ENCODE results near the gene NME3.
"Not testable (repeated sequence)": the region's sequence is repeated elsewhere in the genome, so short reads cannot be mapped to it uniquely, and the experiment has no call there.

The NME3 gene

DNA sequence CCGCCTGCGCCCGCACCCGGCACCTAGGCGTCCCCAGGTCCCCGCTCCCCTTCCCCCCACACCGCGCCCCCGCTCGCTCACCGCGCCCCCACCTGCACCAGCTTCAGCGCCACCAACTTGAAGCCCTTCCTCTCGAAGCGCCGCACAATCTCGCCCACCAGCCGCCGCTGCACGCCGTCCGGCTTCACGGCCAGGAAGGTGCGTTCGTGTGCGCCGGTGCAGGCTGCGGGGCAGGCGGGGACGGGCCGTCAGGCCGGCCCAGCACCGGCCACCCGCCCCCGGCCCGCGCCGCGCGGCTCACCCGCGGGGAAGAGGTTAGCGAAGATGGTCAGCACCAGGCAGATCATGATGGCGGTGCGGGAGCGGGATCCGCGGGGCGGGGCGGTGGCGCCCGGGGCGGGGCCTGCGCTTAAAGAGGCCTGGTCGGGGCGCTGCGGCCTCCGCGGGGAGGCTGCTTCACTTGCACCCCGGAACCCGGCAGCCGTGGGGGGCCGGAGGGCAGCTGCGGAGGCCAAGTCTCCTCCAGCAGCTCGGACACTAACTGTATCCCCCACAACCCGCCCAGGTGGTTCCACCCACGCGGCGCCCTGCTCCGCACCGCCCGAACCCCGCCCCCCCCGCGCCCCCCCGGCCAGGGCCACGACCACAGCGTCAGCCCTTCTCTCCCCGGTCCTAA, at the start of gene NME3:
TSS of gene NME3 (minus strand) at position 356 of the 676 bp plus-strand sequence. CDS start at position 347, 9 bp downstream.
- DNase-seq (ENCODE audit: low spot score) = peak; percentile 78

DNA sequence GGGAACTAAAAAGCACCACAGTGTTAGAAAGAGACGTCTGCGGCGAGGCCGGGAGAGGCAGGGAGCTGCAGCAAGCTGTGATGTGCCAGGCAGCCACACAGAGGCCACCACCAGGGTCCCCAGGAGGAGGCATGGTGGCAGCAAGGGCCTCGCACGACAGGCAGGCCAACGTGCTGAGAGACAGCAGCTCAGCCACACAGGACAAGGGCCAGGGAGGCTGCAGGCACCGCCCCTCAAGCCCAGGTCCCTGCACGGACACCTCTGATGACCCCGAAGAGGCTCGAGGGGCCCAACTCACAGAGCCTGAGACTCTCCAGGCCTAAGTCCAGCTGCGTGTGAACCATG, 49.6 kb upstream of the NME3 start:
- DNase-seq (ENCODE audit: low spot score) = no peak

DNA sequence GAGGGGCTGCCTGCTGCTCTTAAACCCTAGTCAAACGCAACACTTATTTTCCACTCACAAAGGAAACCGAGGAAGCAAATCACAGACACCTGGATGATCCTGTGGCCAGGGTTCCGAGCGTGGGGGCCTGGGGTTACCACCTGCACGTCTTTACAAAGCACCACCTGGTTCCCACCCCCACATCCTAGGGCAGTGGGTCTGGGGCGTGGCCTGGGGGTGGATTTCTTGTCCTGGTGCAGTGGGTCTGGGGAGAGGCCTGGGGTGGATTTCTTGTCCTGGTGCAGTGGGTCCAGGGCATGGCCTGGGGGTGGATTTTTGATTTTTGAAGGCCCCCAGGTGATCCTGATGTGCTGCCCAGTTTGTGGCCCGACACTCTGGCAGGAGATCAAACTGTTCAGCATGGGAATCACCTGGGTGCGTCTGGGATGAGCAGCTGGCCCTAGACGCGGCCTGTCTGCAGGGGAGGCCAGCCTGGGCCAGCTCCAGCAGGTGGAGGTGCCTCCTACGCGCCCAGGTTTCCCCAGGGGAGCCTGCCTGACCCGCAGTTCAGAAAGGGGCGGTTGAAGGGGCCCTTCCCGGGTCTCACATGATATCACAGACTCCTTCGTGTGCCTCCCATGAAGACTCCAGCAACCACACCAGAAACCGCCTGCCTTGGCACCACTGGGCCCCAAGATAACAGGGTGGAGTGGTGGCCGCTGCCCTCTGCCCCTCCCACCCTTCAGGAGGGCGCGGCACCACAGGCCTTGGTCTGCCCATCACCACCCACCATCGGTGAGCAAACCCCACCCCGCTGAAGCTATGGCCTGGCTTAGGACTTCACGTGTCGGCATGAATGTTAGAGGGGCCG, 49.0 kb upstream of the NME3 start:
- DNase-seq (ENCODE audit: low spot score) = no peak

DNA sequence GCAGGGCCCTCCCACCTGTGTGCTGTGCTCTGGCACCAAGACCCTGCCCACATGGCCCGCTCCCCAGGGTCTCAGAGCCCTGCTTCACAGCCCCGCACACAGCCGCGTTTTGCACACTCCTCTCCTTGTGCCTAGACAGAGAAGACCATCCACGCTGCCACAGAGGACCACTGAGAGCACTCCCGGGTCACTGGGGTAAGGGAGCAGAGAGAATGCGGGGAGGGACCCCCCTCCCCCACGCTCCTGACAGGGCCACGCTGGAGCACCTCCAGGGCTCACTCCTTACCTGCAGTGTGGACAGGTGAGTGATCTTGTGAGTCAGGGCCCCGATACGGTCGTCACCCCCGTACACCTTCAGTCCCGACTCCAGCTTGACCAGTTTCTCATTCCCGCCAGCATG, 48.3 kb upstream of the NME3 start:
- no peak for DNase-seq (ENCODE audit: low spot score)

DNA sequence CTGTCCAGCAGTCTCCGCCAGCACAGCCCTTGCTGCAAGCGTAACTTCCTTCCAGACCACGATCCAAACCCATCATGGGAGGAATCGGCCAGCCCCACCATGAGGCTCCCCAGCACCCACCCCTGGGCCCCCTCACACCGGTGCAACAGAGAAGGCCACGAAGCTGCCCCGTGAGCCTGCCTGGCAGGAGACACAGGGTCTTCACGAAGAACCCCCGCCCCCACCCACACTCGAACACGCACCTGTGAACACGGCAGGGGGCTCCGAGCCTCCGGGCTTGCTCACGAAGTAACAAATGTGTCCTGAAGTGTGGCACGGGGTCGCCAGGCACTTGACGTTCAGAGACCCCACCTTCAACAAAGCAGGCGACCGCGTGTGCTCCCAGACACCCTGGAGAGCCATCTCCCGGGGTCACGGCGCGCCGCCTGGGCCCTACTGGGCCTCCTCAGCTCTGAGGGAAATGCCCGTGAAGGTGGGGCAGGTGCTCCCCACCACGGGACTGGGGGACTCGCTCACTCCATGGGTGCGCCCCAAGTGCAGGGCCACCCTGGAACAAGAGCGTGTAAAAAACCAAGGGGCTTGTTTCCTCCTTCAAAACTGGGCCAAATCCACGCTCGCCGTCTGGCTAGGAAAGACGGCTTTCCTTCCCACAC, 47.7 kb upstream of the NME3 start:
- DNase-seq (ENCODE audit: low spot score) = no peak

DNA sequence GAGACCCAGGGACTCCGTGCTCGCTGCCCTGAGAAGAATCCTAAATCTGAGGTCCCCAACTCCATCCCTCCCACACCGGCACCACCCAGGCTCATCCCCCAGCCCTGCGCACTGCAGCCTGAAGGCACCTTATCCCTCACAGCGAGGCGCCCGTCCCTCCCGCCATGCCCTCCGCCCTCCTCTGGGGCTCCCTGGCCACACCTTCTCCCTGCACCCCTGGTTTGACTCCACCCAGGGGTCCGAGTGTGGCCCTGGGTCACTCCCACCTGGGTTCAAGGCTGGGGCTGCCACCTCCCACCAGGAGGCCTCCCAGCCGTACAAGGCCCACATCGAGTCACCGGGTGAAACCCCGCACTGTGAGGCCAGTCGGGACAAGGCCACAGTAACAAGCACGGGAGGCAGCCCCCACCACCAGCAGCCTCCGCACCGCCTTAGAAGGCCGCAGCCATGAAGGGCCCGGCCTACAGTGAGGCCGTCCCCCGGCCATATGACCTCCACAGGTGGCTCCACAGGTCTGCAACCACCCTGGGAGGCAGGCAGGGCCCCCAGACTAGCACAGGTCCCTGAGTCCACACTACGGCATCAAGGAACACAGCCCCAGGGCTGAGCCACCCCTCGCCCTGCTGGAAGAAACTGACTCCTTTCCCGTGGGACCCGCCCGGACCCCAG, 47.0 kb upstream of the NME3 start:
- DNase-seq (ENCODE audit: low spot score) = no peak

DNA sequence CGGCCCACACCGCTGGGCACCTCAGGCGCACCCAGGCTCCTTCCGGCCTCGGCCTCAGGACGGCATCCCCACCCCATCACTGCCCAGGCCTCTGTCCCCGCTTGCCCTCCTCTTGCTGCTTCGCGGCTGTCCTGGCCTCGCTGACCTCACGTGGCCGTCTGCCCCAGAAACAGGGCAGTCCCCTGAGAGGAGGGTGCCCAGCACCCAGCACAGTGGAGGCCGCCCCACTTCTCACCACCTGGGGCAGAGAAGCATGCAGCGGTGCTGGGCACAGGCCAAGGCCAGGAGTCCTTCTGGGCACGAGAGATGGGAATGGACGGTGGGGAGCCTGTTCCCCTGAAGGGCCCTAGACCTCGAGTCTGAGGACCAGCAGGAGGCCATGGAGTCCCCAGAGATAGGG, 46.4 kb upstream of the NME3 start:
- no peak for DNase-seq (ENCODE audit: low spot score)

DNA sequence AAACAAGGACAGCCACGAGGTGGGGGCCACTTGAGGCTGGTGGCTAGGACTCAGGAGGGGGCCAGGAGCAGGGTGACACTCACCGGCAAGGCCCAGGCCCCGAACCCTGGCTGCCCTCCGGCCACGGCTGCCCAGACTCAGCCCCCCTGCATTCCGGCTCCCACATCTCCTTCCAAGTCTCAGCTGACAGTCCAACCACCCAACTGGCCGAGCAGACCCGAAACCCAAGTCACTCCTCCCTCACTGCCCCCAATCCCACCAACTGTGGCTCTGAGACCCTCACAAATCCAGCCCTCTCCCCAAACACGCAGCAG, 45.9 kb upstream of the NME3 start:
- DNase-seq (ENCODE audit: low spot score) = no peak

DNA sequence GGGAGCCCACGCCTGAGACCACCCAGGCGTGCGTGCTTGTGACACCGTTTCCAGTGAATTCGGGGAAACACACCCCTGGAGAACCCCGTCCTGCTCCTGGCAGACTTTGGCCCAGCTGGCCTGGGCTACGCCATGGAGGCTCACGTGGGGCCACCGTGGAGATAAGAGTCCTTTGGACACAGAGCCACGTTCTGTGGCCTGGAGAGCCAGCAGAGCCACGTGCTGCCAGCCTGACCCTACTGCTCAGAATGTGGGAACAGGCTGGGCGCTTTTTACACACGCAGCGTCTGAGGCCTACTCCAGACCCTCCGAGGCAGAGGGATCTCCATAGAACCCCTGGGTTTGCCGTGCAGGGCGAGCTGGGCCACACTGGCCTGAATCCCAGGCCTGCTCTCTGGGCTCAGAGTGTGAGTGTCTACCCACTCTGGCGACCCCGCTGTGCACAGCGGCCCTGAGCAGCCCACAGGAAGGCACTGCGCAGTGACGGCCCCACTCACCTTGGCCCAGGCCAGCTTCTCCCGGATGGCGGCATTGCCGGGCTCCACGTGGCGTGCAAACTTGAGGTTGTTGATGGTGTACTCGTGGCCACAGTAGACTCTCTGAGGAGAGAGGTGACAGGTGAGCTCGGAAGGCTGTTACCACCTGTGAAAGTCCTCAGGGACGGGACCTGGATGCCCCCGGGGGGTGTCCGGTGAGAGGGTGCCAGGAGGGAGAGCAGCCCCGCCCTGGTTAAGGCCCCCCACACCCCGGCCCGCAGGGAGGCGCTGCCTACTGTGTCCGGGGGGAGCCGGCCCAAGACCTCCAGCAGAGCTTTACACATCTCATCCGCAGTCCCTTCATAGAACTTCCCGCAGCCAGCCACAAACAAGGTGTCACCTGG, 45.3 kb upstream of the NME3 start:
- DNase-seq (ENCODE audit: low spot score) = no peak

DNA sequence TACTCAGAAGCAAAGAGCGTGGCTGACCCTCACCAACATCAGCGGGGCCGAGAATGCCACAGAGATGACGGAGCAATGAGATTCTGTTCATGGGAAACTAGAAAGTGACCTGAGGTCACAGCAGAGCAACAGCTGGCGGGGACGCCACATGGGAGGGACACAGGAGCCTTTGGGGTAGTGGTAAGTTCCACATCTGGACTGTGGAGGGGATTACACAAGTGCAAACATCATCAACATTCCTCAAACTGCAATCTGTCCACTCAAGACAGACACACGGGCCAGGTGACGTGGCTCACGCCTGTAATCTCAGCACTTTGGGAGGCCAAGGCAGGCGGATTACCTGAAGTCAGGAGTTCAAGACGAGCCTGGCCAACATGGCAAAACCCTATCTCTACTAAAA, 44.1 kb upstream of the NME3 start:
- DNase-seq (ENCODE audit: low spot score) = no peak

DNA sequence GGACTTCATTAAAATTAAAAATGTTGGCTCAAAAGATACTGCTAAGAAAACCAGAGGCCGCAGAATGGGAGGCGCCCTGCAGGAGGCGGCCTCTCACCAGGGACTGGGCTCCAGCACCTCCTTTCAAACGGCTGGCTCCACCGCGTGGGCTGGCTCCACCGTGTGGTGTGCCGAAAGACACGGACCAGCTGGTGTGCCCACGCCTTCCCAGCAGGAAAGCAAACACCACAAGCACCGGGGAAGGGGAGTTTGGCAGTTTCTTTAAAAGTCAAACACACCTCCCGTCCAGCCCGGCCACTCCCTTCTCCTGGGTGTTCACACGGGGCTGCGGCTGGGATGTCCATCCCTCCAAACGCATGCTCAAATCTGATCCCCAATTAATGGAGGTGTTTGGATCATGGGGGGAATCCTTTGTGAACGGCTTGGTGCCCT, 41.4 kb upstream of the NME3 start:
- DNase-seq (ENCODE audit: low spot score) = peak; percentile 27

DNA sequence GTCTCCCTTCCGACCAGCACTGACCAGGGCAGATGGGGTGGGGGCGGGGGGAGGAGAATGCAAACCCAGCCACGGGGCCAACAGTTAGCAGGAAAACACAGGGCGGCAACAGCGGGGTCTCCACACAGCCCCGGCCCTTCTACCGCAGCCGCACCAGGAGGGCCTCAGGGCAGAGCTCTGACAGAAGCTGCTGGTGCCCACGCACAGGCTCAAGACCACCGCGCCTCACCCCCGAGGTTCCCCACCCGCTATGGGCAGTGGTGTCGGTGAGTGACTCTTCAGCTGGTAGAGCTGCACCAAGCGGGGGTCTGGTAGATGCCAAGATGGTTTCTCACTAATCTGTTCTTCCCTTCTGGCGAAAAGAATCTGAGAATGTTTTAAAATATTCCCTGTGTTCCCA, 39.2 kb upstream of the NME3 start:
- no peak for DNase-seq (ENCODE audit: low spot score)

DNA sequence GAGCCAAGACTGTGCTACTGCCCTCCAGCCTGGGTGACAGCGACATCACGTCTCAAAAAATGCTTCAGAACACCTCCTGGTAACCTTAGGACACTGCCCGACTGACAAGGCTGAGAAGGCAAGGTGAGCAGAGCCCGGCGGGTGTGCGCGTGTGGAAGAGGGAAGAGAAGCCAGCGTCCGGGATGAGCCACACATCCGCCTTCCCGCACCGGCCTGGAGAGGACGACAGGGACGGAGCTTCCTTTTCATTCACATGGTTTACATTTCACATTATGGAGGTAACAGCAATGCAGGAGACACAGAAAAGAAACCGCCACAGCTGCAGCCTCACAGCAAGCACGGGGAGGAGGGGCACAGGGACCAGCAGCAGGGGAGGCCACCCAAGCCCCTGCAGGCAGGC, 38.8 kb upstream of the NME3 start:
- DNase-seq (ENCODE audit: low spot score) = no peak

DNA sequence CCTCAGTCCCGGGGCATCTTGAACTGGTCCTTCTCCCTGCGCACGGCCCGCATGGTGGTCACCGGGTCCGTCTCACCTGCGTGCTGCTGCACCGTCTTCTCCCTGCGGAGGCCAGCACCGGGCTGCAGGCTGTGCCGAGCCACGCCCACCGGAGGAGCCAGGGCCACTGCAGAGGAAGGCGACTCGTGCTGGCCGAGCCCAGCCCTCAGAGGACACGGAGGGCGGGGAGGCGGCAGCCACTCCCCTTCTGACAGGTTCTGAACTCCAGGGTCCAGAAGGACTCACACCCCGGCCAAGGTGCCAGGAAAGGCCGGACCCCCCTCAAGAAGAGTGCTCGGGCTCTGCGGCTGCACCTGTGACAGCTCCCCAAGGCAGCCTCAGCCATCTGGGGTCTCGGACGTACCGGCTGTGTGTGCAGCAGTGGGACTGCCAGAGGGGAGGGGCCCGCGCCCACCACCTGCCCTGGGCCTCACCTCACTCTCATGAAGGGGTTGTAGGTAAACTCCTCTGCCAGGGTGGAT, 38.0 kb upstream of the NME3 start:
- no peak for DNase-seq (ENCODE audit: low spot score)

DNA sequence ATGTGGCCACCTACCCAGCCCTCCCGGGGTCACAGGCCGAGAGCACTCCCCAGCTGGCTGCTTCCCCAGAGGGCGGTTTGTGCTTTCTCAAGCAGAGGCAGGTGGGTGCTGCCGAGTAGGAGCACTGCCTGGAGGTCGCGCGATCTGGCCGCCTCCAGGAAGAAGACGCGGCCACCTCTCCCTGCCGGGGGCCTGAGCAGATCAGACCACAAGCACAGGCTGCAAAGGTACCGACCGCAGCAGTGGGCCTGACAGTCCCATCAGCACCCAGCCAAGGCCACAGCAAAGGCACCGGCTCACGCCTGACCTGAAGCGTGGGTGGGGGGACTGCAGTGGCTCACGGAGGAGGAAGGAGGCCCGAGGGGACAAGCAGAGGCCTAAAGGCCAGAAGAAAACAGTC, 37.3 kb upstream of the NME3 start:
- no peak for DNase-seq (ENCODE audit: low spot score)

DNA sequence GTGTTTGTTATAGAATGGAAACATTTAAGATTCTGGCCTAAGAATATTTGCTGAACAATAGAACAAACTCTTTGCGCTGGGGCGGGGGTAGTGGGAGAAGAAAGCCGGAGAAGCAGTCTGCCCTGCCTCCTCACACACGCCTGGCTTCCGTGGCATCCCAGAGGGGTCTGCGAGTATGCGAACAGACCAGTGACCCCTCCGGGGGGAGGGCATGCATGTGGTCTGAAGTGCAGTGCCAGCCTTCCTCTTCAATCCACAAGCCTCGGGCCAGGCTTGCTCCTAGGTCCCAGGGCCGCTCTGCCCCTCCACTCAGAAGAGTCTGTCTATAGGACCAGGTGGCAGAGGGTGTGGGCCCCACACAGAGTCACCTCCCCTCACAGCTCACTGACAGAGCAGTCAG, 36.3 kb upstream of the NME3 start:
- DNase-seq (ENCODE audit: low spot score) = no peak

DNA sequence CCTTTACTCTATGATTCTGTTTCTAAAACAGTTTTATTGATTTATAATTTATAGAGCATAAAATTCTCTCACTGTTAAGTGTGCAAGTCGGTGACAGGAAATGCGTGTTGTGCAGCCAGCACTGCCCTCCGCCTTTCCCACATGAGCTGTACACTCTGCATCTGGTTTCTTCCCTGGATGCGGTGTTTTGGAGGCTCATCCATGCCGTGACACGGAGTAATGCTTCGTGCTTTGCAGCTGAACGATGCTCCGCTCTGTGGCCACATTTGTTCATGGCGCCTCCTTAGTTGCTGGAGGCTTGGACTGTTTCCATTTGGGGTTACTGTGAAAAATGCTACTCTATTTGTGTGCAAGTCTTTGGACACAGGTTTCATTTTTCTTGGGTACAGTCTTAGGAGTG, 29.4 kb upstream of the NME3 start:
- no peak for DNase-seq (ENCODE audit: low spot score)

DNA sequence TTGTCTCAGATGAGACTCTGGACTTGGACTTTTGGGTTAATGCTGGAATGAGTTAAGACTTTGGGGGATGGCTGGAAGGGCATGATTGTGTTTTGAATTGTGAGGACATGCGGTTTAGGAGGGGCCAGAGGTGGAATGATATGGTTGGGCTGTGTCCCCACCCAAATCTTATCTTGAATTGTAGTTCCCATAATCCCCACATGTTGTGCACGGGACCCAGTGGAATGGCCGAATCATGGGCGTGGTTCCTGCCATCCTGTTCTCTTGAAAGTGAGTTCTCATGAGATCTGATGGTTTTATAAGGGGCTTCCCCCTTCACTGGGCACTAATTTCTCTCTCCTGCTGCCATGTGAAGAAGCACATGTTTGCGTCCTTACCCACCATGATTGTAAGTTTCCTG, 27.9 kb upstream of the NME3 start:
- not testable (repeated sequence) for DNase-seq (ENCODE audit: low spot score)

DNA sequence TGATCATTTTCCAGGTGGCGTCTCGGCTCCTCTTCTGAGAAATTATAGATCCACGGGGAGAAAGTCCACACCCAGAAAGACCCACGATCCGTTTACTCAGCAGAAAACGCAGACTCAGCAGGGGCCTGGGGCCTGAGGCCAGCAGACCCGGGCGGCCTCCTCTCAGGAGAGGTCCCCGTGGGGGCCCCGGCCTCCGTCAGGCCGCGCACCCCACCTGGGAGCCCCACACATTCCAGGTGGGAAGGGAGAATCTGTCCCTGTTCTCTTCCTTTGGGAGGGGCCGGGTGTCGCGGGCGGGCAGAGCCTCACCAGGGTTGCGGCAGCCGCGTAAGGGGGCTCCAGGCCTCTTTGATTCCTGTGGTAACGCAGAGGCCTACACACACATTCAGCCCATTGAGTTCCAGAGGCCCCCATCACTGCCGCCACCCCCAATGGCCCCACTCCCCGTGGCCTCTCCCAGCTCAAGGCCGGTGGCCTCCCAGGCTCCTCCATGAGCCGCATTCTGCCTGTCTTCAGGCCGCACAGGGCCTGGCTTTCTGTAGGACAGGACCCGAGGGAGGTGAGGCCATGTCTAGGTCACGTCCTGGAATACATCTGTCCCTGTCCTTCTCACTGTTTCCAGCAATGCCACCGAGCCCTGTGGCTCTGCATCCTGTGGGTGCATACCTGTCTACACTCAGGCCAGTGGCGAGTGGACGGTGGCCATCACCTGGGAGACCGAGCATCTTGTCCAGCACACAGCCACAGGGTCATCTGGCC, 23.7 kb upstream of the NME3 start:
- no peak for DNase-seq (ENCODE audit: low spot score)

DNA sequence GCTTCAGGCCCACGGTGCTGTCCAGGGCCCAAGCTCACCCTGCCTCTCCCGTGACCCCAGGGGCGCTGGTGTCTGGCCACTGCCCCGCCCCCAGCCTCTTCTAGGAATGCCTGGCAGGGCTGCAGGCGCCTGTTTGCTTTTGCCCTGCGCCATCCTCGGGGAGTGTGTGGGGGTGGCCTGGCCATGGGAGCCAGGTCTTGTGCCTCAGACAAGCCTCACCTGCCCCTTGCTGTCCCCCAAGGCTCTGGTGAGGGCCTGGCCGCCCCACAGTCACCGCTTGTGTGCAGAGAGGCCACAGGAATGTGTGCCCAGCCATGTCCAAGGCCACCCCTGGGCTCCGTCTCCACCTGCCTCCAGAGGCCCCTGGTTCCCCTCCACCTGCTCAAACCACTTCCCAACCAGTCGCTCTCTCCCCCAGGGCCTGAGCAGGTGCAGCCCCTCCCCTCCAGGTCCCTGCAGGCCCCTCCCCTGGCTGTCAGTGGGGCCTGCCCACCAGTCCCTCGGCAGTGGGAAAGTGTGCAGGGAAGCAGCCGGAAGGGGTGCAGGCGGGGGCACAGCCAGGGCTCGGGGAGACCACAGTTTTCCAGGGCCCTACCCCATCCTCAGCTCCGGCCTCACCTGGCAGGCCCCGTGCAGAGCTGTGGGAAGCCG, 23.0 kb upstream of the NME3 start:
- no peak for DNase-seq (ENCODE audit: low spot score)
